ENCODE measurements around the gene CFAP73. TPM values are rescaled to one million over a fixed set of nuclear protein-coding genes. Genes with fewer than 3 reads are reported as not detected.

The CFAP73 gene
- polyA plus RNA-seq, 5 donors: 0.61 to 8.5 (median 3.6) TPM

Other genes starting within 250 kb of the CFAP73 start
- gene OAS1, start 242.8 kb upstream of the CFAP73 start, polyA plus RNA-seq (ENCODE audit: insufficient read depth in 1 of 5, insufficient read length in 5 of 5, low replicate concordance in 1 of 5): 1 to 10 TPM; 4.3 to 5.6 (median 5.0) TPM
- 10 to 100 TPM; 15.1 to 18.0 (median 16.7) TPM for gene OAS3, start 211.2 kb upstream of the CFAP73 start, polyA plus RNA-seq (ENCODE audit: insufficient read depth in 1 of 5, insufficient read length in 5 of 5, low replicate concordance in 1 of 5)
- 10 to 100 TPM in 3 of 5 donors, 1 to 10 TPM in 2; 7.0 to 12.1 (median 10.5) TPM for gene OAS2, start 171.2 kb upstream of the CFAP73 start, polyA plus RNA-seq (ENCODE audit: insufficient read depth in 1 of 5, insufficient read length in 5 of 5, low replicate concordance in 1 of 5)
- 1 to 10 TPM; 2.7 to 6.4 (median 3.8) TPM for gene DTX1, start 93.0 kb upstream of the CFAP73 start, polyA plus RNA-seq (ENCODE audit: insufficient read depth in 1 of 5, insufficient read length in 5 of 5, low replicate concordance in 1 of 5)
- gene RASAL1, start 14.0 kb upstream of the CFAP73 start, polyA plus RNA-seq (ENCODE audit: insufficient read depth in 1 of 5, insufficient read length in 5 of 5, low replicate concordance in 1 of 5): under 1 TPM; 0.15 to 0.56 (median 0.25) TPM
- 10 to 100 TPM; 42.3 to 88.3 (median 54.9) TPM for gene DDX54, start 35.8 kb downstream of the CFAP73 start, polyA plus RNA-seq (ENCODE audit: insufficient read depth in 1 of 5, insufficient read length in 5 of 5, low replicate concordance in 1 of 5)
- gene RITA1, start 36.0 kb downstream of the CFAP73 start, polyA plus RNA-seq (ENCODE audit: insufficient read depth in 1 of 5, insufficient read length in 5 of 5, low replicate concordance in 1 of 5): 10 to 100 TPM in 3 of 5 donors, 1 to 10 TPM in 2; 8.3 to 16.7 (median 11.5) TPM
- gene TPCN1, start 71.7 kb downstream of the CFAP73 start, polyA plus RNA-seq (ENCODE audit: insufficient read depth in 1 of 5, insufficient read length in 5 of 5, low replicate concordance in 1 of 5): 10 to 100 TPM; 21.7 to 36.0 (median 28.8) TPM
- 10 to 100 TPM; 10.5 to 16.8 (median 14.5) TPM for gene SLC8B1, start 185.4 kb downstream of the CFAP73 start, polyA plus RNA-seq (ENCODE audit: insufficient read depth in 1 of 5, insufficient read length in 5 of 5, low replicate concordance in 1 of 5)
- 10 to 100 TPM; 16.4 to 23.1 (median 19.9) TPM for gene PLBD2, start 208.9 kb downstream of the CFAP73 start, polyA plus RNA-seq (ENCODE audit: insufficient read depth in 1 of 5, insufficient read length in 5 of 5, low replicate concordance in 1 of 5)

Measured in right lung (tissue), 5 donors.